Amygdala (tissue), 56 donors: Measurements from ENCODE around the gene MBD3.

Experiments used
- DNase-seq, 56 donors: peaks; one replicate each; lab custom pipeline; 2025; lab: John Stamatoyannopoulos, UW

Gene MBD3

DNA sequence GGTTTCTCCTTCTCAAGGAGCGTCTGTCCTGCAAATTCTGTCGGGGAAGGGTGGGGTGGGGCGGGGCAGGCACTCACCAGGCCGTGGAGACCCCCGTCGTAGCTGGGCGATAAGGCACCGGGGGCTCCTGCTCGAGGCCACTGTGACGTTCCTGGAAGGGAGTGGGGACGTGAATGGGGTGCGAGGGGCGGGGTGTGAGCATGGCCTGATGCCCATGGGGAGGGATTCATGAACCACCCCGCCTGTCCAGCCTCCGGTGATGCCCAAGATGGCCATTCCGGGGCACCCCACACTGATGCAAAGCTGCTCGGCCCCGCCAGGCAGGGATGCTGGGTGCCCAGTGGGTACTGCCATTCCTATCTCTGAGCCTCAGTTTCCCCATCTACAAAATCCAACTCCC lies 27.0 kb upstream of the MBD3 start:
- DNase-seq = no peak

DNA sequence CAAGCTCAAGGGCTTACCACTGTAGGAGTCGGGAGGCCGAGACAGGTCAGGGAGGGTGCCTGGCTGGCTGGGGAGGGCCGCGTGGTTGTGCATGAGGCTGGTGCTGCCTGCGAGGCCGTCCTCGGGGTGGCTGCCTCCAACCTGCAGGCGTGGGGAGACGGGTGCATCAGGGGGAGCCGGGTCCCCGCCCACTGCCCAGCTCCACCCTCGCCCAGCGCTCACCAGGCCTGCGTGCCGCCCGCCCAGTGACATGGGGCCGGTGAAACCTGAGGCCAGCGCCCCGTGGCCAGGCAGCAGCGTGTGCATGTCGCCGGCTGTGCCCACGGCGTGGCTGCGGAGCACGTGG lies 26.4 kb upstream of the MBD3 start:
- no peak for DNase-seq

- peak in 2 of 56 donors; percentile 7 to 8 for DNase-seq
Measured at GRCh38 chr19:1618157-1619093, 25.8 kb upstream of the MBD3 start.

DNA sequence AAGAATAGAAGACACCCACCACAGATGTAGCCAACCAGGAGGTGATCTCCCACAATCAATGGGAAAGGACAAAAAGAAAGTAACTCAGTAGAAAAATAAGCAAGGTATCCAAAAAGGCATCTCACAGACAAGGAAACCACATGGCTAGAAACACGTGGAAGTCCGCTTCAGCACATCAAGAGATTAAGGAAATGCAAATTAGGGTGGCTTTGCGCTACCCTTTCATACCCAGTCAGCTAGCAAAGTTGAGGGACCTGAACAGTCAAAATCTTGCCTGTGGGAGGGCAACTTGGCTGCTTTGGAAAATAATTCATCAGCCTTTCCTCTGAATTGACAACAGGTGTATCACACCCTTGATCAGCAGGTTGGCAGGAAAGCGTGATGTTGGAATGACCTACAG lies 24.2 kb upstream of the MBD3 start:
- no peak for DNase-seq

DNA sequence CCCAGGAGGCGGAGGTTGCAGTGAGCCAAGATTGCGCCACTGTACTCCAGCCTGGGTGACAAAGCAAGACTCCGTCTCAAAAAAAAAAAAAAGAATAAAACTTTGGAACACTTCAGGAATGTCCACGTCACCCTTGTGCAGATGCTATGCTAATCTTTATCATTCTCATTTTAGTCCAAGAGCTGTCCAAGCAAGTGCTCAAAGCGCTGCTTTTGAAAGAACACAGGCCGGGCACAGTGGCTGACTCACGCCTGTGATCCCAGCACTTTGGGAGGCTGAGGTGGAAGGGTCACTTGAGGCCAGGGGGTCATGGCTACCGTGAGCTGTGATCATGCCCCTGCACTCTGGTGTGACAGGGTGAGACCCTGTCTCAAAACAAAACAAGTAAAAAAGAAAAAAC lies 23.7 kb upstream of the MBD3 start:
- no peak for DNase-seq

DNA sequence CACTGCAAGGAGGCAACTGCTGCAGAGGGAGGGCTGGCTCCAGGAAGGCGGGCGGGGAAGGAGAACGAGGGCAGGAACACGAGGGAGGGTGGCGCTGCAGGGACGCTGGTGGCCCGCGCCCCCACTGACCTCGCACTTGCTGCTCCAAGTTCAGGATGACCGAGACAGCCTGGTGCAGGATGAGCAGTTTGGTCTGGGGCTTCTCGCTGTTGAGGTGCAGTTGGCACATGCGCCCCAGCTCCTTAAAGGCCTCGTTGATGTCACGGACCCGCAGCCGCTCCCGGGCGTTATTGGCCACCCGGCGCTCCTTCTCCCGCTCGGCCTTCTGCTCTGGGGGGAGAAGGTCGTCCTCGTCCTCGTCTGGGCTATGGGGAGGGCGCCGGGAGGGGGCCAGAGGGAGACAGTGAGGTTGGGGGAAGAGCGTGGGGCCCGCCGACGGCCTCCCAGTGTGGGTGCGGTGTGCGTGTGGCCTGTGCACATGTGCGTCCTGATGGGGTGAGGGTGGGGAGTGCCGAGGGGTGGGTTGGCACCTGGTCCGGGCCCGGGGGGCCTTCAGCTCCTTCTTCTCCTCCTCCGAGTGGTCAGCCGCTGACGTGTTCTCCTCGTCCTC lies 22.6 kb upstream of the MBD3 start:
- no peak for DNase-seq

DNA sequence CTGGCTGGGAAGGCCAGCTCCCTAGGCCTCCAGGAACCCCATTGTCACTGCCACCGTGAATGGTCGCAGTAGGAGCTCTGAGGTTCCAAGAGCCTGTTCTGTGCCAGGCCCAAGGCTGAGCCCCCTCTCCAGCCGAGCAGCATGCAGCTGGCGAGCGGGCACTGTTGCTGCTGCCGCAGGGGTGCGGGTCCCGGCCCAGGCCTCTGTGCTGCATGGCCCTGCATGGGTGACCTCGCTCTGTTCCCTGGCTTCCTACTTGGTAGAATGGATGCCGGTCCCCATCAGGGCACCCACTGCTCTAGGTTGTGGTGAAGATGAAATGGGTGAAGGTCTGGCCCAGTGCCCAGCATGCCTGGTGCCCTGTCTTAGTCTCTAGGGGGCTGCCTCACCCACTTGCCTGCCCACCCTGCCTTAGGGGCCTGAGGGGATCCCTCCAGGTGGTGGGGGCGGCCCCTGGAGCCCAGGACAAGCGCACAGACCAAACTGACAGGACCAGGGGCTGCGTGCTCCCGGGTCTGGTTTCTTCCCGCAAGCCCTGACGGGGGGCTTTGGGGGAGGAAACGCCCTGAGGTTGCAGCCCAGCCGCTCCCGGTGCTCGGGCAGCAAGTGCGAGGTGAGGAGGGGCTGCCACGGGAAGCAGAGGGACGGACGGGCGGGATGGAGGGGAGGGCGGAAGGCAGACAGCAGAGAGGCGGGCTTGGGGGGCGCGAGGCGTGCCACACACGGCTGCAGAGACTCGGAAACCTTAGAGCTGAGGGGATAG lies 21.3 kb upstream of the MBD3 start:
- no peak for DNase-seq

DNA sequence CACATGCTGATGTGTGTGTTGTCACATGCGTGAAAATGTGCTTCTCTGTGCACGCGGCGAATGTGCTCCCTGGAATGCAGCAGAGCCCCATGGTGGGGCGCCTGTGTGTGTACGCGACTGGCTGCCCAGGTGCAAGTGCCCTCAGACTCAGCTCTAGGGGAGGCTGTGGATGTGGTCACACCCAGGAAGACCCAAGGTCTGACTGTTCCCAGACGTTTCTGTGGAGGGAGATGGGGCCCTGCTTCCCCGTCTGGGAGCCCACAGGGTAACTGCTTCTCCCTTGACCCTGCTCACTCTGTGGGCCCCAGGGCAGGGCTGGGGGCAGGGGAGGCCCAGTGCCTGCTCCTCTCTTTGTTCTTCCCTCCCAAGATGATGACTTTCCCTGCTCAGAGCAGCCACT lies 20.5 kb upstream of the MBD3 start:
- DNase-seq = no peak

GRCh38 chr19:1612114-1613086 lies 19.7 kb upstream of the MBD3 start:
- no peak for DNase-seq

DNA sequence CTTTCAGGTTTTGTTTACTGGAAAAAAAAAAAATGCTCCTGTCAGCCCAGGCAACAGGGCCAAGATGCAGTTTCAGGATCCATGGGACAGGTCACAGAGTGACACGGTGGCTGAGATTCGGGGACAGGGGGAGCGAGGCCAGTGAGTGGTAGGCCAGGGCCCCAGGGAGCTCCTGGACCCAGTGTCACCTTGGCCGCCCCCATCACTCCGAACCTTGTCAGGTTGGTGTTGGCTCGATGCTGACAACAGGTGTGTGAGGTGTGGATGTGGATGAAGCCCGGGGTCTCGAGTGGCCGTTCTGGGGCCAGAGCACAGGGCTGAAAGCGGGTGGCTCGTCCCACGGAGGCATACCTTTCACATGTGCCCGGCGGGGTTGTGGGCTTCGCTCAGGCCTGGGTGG lies 18.7 kb upstream of the MBD3 start:
- no peak for DNase-seq

- DNase-seq = no peak
Measured at GRCh38 chr19:1610579-1610978, 17.9 kb upstream of the MBD3 start.

DNA sequence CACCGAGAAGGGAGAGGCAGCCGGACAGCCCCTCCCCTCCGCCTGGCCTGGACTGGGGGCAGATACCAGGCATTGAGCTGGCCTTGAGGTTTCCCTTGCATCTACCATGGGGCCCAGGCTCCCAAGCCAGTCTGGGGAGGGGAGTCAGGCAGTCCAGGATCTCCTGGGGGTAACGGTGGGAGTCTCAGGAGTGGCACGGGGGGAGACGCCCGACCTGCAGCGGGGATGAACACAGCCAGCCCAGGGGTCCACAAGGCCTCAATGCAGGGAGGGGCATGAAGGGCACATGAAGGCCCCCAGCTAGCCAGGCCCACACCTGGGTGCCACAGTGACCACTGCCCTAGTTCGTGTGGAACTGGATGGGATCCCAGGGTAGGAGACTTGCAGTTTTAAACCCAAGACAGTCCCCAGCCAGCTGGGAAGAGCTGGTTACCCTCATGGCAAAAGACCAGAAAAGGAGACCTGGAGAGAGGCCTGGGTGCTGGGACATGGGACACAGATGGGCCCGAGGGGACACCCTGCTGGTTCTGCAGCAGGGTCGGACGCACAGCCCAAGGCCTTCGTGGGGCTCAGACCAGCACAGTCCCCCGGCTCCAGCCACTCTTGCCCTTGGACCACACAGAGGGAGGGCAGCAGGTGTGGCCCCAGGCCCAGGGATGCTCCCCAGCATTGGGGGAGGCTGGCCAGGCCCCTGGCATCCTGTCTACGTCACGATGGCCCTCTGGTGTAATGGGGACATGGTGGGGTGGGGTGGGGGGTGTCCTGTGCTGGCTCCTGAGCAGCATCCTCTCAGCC lies 17.2 kb upstream of the MBD3 start:
- no peak for DNase-seq

GRCh38 chr19:1609103-1609396 lies 16.4 kb upstream of the MBD3 start:
- no peak for DNase-seq

DNA sequence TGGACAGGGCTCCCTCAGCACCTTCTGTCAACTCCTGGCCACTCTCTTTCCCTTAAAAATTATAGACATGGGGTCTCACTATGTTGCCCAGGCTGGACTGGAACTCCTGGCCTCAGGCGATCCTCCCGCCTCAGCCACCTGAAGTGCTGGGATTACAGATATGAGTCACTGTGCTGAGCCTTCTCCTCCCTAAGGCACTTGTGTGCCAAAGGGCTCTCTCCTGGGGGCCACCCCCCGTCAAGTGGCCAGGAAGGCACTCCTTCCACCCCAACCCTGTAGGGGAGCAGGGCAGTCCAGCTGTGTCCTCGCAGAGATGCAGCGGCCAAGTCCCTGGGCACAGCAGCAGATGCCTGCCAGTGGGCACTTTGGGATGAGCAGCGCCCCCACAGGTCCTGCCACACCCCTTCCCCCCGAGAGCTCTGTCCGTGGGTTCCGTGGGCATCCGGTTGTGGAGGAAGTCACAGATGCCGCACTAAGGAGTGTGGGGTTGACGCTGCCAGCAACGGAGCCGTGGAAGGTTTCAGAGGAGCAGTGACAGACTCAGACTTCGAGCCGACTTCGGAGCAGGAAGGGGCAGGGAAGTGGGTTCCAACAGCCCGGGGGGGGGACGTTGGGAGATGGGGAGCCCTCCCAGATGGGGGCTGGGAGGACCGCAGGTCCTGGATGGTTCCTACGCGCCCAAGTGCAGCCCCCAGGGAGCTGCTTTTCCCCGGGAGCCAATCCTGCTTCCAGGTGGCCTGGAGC lies 15.9 kb upstream of the MBD3 start:
- DNase-seq = no peak

- peak in 2 of 56 donors; percentile 41 to 64 for DNase-seq
Measured at GRCh38 chr19:1606138-1606651, 13.5 kb upstream of the MBD3 start.

GRCh38 chr19:1605236-1606137 lies 12.8 kb upstream of the MBD3 start, which contains the start of gene UQCR11:
UQCR11 (minus strand) TSS chr19:1605462; CDS start chr19:1605409, 53 bp downstream.
- peak; percentile 66 to 97 (median 93) for DNase-seq

- DNase-seq = no peak
Measured at GRCh38 chr19:1602091-1602707, 9.5 kb upstream of the MBD3 start.
